Measurements from ENCODE around the gene POLR2I.

Gene POLR2I

GRCh38 chr19:36067681-36068080 lies 47.0 kb downstream of the POLR2I start:
- in situ Hi-C loops (cut with HindIII; ENCODE audit: low pct_ligation_motif_present, low sequenced_read_pairs): no loop called here
- Histone ChIP-seq H3K4me3 (ENCODE audit: low read depth, low read length) (no peak overlapping the region), H3K27me3 (replicated peaks) (no peaks in the 10 kb centered on the region), H3K27ac (no peak overlapping the region), H3K36me3 (replicated peaks) (no peaks in the 10 kb centered on the region)
- no peak for DNase-seq
- TF ChIP-seq, protein P1, sequence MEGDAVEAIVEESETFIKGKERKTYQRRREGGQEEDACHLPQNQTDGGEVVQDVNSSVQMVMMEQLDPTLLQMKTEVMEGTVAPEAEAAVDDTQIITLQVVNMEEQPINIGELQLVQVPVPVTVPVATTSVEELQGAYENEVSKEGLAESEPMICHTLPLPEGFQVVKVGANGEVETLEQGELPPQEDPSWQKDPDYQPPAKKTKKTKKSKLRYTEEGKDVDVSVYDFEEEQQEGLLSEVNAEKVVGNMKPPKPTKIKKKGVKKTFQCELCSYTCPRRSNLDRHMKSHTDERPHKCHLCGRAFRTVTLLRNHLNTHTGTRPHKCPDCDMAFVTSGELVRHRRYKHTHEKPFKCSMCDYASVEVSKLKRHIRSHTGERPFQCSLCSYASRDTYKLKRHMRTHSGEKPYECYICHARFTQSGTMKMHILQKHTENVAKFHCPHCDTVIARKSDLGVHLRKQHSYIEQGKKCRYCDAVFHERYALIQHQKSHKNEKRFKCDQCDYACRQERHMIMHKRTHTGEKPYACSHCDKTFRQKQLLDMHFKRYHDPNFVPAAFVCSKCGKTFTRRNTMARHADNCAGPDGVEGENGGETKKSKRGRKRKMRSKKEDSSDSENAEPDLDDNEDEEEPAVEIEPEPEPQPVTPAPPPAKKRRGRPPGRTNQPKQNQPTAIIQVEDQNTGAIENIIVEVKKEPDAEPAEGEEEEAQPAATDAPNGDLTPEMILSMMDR (IDR thresholded peaks at IDR 0.05; ENCODE audit: low read depth, low read length, missing control alignments): no peak

GRCh38 chr19:36064826-36065225 lies 49.8 kb downstream of the POLR2I start:
- in situ Hi-C loops (cut with HindIII; ENCODE audit: low pct_ligation_motif_present, low sequenced_read_pairs): no loop called here
- TF ChIP-seq, protein P1 (IDR thresholded peaks at IDR 0.05; ENCODE audit: low read depth, low read length, missing control alignments): no peak

More at GRCh38 chr19:36064826-36065225, 49.8 kb downstream of the POLR2I start:
- no peak overlapping the region for H3K4me3 ChIP-seq (ENCODE audit: low read depth, low read length)
- no peak for DNase-seq
- no peaks in the 10 kb centered on the region for H3K27me3 ChIP-seq (replicated peaks)
- no peaks in the 10 kb centered on the region for H3K36me3 ChIP-seq (replicated peaks)
- H3K27ac ChIP-seq: no peak overlapping the region
